Transverse colon (tissue), 3 donors: ENCODE results near the gene GALNT9.

Source experiments
- POLR2A ChIP-seq: fragments of 450-650 bp; IDR thresholded peaks from one replicate; pipeline ENCODE4 v1.6.1; 2016; ENCODE audit warnings: antibody characterized with exemption, mild to moderate bottlenecking, moderate library complexity
- TF ChIP-seq, protein P1 (sequence below), 5 experiments: fragments of 200-600 bp in 3 of 5; fragments of 450-650 bp in 2 of 5; sonication (generic) in 3 of 5; IDR thresholded peaks; 1 replicate in 2 of 5; 2 replicates in 3 of 5; pipeline ENCODE4 v1.5.1; 2016 to 2017; ENCODE audit warnings: antibody characterized with exemption in 5 of 5, inconsistent platforms in 3 of 5, mild to moderate bottlenecking in 2 of 5, moderate library complexity in 1 of 5

DNA sequence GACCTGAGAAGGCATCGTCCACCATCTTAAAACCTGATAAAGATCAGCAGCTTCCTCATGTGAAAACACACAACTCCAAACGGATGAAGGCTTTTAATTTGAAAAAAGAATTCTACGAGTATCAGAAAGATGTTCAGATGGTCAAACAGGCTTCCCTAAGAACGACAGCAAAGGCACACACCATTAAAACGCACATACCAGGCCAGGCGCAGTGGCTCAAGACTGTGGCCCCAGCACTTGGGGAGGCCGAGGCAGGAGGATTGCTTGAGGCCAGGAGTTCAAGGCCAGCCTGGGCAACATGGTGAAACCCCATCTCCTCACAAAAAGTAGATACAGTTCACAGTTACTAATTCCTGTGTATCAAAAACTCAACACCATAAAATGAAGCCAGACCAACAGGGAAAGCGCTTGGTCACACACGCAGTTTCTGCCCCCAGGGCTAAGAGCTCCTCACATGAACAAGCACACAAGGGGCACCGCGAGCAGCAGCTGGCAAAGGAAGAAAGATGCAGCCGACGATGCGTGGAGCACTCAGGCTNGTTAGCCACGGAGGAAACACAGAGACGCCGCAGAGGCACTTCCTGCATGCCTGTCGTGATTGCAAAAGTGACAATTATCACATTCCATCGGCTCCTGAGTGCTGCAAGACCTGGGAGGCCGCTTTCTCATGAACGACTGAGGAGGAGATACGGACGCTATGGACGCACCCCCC, 107.1 kb downstream of the GALNT9 start:
- TF ChIP-seq, protein P1, sequence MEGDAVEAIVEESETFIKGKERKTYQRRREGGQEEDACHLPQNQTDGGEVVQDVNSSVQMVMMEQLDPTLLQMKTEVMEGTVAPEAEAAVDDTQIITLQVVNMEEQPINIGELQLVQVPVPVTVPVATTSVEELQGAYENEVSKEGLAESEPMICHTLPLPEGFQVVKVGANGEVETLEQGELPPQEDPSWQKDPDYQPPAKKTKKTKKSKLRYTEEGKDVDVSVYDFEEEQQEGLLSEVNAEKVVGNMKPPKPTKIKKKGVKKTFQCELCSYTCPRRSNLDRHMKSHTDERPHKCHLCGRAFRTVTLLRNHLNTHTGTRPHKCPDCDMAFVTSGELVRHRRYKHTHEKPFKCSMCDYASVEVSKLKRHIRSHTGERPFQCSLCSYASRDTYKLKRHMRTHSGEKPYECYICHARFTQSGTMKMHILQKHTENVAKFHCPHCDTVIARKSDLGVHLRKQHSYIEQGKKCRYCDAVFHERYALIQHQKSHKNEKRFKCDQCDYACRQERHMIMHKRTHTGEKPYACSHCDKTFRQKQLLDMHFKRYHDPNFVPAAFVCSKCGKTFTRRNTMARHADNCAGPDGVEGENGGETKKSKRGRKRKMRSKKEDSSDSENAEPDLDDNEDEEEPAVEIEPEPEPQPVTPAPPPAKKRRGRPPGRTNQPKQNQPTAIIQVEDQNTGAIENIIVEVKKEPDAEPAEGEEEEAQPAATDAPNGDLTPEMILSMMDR (IDR thresholded peaks at IDR 0.05) = no peak
- no peak for TF ChIP-seq POLR2A
